ENCODE data around the gene ANKRD53.

GRCh38 chr2:70987386-70987785, 9.0 kb downstream of the ANKRD53 start:
- TF ChIP-seq CTCF (conservative IDR thresholded peaks at IDR 0.05; ENCODE audit: low read length): no peak
- no peak for TF ChIP-seq EZH2phosphoT487 (IDR thresholded peaks at IDR 0.05; ENCODE audit: borderline replicate concordance)

All from Loucy (cell line).